ENCODE results near the gene EME2.

GRCh38 chr16:1788708-1789100 is 16.1 kb downstream of the EME2 start:
- TF ChIP-seq CTCF (IDR thresholded peaks at IDR 0.05; ENCODE audit: low read depth, low read length): no peak
- TF ChIP-seq POLR2A (IDR thresholded peaks at IDR 0.05; ENCODE audit: extremely low read depth, insufficient read length): no peak
- TF ChIP-seq, protein P1, sequence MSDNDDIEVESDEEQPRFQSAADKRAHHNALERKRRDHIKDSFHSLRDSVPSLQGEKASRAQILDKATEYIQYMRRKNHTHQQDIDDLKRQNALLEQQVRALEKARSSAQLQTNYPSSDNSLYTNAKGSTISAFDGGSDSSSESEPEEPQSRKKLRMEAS (IDR thresholded peaks at IDR 0.05; ENCODE audit: low read depth, low read length): no peak

Data from NB4 (cell line).